ENCODE measurements around the gene STX5. TPM values are rescaled to one million over a fixed set of nuclear protein-coding genes. Genes with fewer than 3 reads are reported as not detected.

The STX5 gene
- total and polyA plus RNA-seq, 9 of the 15 experiments (the other 6 are each of a cell fraction or from before 2014, with no cell fraction given): 2.8 to 28.6 (median 23.7) TPM

- TF ChIP-seq THRA (IDR thresholded peaks at IDR 0.05) (no peak), ZBTB33 (CRISPR knock-in tag; IDR thresholded peaks at IDR 0.05) (no peak), ESRRB (CRISPR knock-in tag; IDR thresholded peaks at IDR 0.05; ENCODE audit: borderline replicate concordance) (0 out of 2 replicates have a peak, but pooled peaks have one; percentile 39), SP1 (CRISPR knock-in tag; IDR thresholded peaks at IDR 0.05) (peak; percentile 95), ATF2 (CRISPR knock-in tag; IDR thresholded peaks at IDR 0.05) (no peak; the same call in 1 of the 2 replicates), POLR2B (IDR thresholded peaks at IDR 0.05; ENCODE audit: low read depth, partially characterized antibody) (peak; percentile 99), KLF1 (tag; IDR thresholded peaks at IDR 0.05) (peak; percentile 75), NR2C1 (IDR thresholded peaks at IDR 0.05) (no peak), NR2C1 (tag; IDR thresholded peaks at IDR 0.05) (peak; percentile 12; the same call in 1 of the 2 replicates), E2F1 (CRISPR knock-in tag; IDR thresholded peaks at IDR 0.05) (no peak; the same call in 1 of the 2 replicates), MTA3 (IDR thresholded peaks at IDR 0.05; ENCODE audit: borderline replicate concordance) (peak; percentile 87), GABPA (tag; conservative IDR thresholded peaks at IDR 0.05; ENCODE audit: low read depth) (peak; percentile 58; the same call in 1 of the 2 replicates), DNMT1 (IDR thresholded peaks at IDR 0.05) (no peak), ZNF561 (CRISPR knock-in tag; conservative IDR thresholded peaks at IDR 0.05) (no peak), ZNF143 (CRISPR knock-in tag; IDR thresholded peaks at IDR 0.05) (peak; percentile 62; the same call in 1 of the 2 replicates), ZBTB8A (IDR thresholded peaks at IDR 0.05; ENCODE audit: partially characterized antibody) (no peak), DIDO1 (tag; IDR thresholded peaks at IDR 0.05; ENCODE audit: low read depth) (no peak; the same call in 1 of the 2 replicates), GTF2E2 (tag; IDR thresholded peaks at IDR 0.05) (peak; percentile 52; the same call in 1 of the 2 replicates), GATAD2A (IDR thresholded peaks at IDR 0.05) (peak; percentile 15; the same call in 1 of the 2 replicates), ETS1 (conservative IDR thresholded peaks at IDR 0.05; ENCODE audit: control insufficient read depth, low read depth, low read length) (peak; percentile 67), ZNF165 (CRISPR knock-in tag; IDR thresholded peaks at IDR 0.05; ENCODE audit: borderline replicate concordance) (no peak)
Observed at GRCh38 chr11:62880803-62881578, 49.1 kb upstream of the STX5 start, which contains the start of gene SLC3A2 (continued).

All from K562 (cell line).